ENCODE results near the gene AZU1.
"Not testable (repeated sequence)": the region's sequence is repeated elsewhere in the genome, so short reads cannot be mapped to it uniquely, and the experiment has no call there.

AZU1 gene

DNA sequence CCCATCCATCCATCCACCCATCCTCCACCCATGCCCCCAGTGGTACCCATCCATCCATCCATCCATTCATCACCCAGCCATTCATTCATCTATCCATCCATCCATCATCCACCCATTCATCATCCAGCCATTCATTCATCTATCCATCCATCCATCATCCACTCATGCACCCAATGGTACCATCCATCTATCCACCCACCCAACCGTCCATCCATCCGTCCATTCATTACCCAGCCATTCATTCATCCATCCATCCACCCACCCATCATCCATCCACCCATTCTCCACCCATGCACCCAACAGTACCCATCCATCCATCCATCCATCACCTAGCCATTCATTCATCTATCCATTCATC is 11.2 kb upstream of the AZU1 start:
- TF ChIP-seq, protein P1, sequence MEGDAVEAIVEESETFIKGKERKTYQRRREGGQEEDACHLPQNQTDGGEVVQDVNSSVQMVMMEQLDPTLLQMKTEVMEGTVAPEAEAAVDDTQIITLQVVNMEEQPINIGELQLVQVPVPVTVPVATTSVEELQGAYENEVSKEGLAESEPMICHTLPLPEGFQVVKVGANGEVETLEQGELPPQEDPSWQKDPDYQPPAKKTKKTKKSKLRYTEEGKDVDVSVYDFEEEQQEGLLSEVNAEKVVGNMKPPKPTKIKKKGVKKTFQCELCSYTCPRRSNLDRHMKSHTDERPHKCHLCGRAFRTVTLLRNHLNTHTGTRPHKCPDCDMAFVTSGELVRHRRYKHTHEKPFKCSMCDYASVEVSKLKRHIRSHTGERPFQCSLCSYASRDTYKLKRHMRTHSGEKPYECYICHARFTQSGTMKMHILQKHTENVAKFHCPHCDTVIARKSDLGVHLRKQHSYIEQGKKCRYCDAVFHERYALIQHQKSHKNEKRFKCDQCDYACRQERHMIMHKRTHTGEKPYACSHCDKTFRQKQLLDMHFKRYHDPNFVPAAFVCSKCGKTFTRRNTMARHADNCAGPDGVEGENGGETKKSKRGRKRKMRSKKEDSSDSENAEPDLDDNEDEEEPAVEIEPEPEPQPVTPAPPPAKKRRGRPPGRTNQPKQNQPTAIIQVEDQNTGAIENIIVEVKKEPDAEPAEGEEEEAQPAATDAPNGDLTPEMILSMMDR (IDR thresholded peaks at IDR 0.05; ENCODE audit: insufficient read depth, missing control alignments) = no peak
- FAIRE-seq (no peak), DNase-seq (ENCODE audit: insufficient read length, low spot score) (no peak)

DNA sequence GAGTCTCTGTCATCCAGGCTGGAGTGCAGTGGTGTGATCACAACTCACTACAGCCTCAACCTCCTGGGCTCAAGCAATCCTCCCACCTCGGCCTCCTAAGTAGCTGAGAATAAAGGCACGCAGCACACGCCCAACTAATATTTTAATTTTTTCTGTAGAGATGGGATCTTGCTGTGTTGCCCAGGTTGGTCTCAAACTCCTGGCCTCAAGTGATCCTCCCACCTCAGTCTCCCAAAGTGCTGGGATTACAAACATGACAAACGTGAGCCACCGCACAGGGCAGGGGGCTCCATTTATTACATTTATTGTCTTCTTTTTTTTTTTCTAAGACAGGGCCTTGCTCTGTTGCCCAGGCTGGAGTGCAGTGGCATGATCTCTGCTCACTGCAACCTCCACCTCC is 7.4 kb upstream of the AZU1 start:
- not testable (repeated sequence) for DNase-seq (ENCODE audit: insufficient read length, low spot score); FAIRE-seq

- peak; percentile 52 for DNase-seq (ENCODE audit: insufficient read length, low spot score)
- TF ChIP-seq, protein P1 (IDR thresholded peaks at IDR 0.05; ENCODE audit: insufficient read depth, missing control alignments) = no peak
- FAIRE-seq = no peak
These were observed 6.3 kb upstream of the AZU1 start for GRCh38 chr19:821231-821824.

GRCh38 chr19:821825-822503 is 5.7 kb upstream of the AZU1 start, which contains the start of gene PLPPR3:
PLPPR3 (minus strand) TSS chr19:821955; CDS start chr19:821559, 396 bp downstream.
- DNase-seq (ENCODE audit: insufficient read length, low spot score) = no peak
- TF ChIP-seq, protein P1 (IDR thresholded peaks at IDR 0.05; ENCODE audit: insufficient read depth, missing control alignments) = no peak
- FAIRE-seq = no peak

GRCh38 chr19:823565-824121 is 4.0 kb upstream of the AZU1 start:
- DNase-seq (ENCODE audit: insufficient read length, low spot score) = no peak
- no peak for FAIRE-seq
- TF ChIP-seq, protein P1 (IDR thresholded peaks at IDR 0.05; ENCODE audit: insufficient read depth, missing control alignments) = no peak

DNA sequence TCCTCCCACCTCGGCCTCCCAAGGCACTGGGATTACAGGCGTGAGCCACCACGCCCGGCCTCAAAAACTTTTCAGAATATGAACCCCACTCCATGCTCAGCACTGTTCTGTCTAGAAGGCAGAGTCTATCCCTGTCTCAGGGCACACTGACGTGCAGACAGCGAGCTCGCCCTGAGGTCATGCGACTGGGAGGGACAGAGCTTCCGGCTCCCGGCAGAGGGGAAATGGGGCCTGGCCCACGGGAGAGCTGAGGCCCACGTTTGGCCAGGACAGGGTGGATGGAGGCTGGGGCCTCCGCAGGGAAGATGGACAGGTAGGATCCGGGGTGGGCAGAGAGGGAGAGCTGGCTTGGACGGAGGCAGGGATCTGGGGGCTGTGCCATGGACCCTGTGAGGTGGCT is 2.8 kb upstream of the AZU1 start:
- DNase-seq (ENCODE audit: insufficient read length, low spot score) (no peak), FAIRE-seq (no peak)
- TF ChIP-seq, protein P1 (IDR thresholded peaks at IDR 0.05; ENCODE audit: insufficient read depth, missing control alignments) = no peak

DNA sequence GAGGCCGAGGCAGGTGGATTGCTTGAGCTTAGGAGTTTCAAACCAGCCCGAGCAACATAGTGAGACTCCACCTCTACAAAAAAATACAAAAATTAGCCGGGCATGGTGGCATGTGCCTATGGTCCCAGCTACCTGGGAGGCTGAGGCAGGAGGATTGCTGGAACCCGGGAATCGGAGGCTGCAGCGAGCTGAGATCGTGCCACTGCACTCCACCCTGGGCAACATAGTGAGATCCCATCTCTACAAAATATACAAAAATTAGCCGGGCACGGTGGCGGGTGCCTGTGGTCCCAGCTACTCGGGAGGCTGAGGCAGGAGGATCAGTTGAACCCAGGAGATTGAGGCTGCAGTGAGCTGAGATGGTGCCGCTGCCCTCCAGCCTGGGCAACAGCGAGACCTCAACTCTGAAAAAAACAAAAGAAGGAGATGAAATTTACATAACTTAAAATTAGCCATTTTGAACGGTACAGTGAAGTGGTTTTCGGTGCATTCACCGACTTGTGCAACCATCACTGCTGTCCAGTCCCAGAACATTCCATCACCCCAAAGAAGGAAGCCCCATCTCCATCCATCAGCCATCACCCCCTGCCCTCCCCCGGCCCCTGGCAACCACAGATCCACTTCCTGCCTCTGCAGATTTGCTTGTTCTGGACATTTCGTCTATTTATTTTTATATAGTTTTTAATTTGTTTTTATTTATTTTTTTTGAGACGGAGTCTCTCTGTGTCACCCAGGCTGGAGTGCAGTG is 1.6 kb upstream of the AZU1 start:
- FAIRE-seq = no peak
- TF ChIP-seq, protein P1 (IDR thresholded peaks at IDR 0.05; ENCODE audit: insufficient read depth, missing control alignments) = no peak
- DNase-seq (ENCODE audit: insufficient read length, low spot score) = no peak

Measured in D721Med (cell line).